ENCODE results near the gene ADCY10.

Gene ADCY10

GRCh38 chr1:167926486-167926997 is 12.6 kb upstream of the ADCY10 start:
- no peak for TF ChIP-seq CTCF (IDR thresholded peaks at IDR 0.05; ENCODE audit: low read depth, low read length)
- no peak for DNase-seq (ENCODE audit: extremely low read depth, low read depth)

GRCh38 chr1:167924543-167925231 is 10.8 kb upstream of the ADCY10 start:
- DNase-seq (ENCODE audit: extremely low read depth, low read depth): no peak
- TF ChIP-seq CTCF (IDR thresholded peaks at IDR 0.05; ENCODE audit: low read depth, low read length): no peak

- no peak for DNase-seq (ENCODE audit: extremely low read depth, low read depth)
- TF ChIP-seq CTCF (IDR thresholded peaks at IDR 0.05; ENCODE audit: low read depth, low read length): no peak
Observed at GRCh38 chr1:167924102-167924501, 10.2 kb upstream of the ADCY10 start.

GRCh38 chr1:167923324-167924056 is 9.6 kb upstream of the ADCY10 start:
- DNase-seq (ENCODE audit: extremely low read depth, low read depth): no peak
- no peak for TF ChIP-seq CTCF (IDR thresholded peaks at IDR 0.05; ENCODE audit: low read depth, low read length)

GRCh38 chr1:167922611-167923074 is 8.7 kb upstream of the ADCY10 start:
- DNase-seq (ENCODE audit: extremely low read depth, low read depth): no peak
- no peak for TF ChIP-seq CTCF (IDR thresholded peaks at IDR 0.05; ENCODE audit: low read depth, low read length)

GRCh38 chr1:167922023-167922422 is 8.1 kb upstream of the ADCY10 start:
- DNase-seq (ENCODE audit: extremely low read depth, low read depth): no peak
- TF ChIP-seq CTCF (IDR thresholded peaks at IDR 0.05; ENCODE audit: low read depth, low read length): no peak
